Endothelial cell (in vitro differentiated cells): ENCODE results near the gene HPS3. TPM values are rescaled to one million over a fixed set of nuclear protein-coding genes. Genes with fewer than 3 reads are reported as not detected.

Experiments used
- DNase-seq: peaks from one replicate; pipeline ENCODE4 v3.0.0; 2021; ENCODE audit warnings: low spot score
- H3K27ac Mint-ChIP-seq: one replicate; pipeline ENCODE4 v1.8.0; 2021; ENCODE audit warnings: mixed read lengths, inconsistent platforms; ENCODE audit not compliant: unreplicated experiment
- H3K27me3 Mint-ChIP-seq: one replicate; pipeline ENCODE4 v1.8.0; 2021; ENCODE audit warnings: mild to moderate bottlenecking, moderate library complexity, mixed read lengths, inconsistent platforms; ENCODE audit not compliant: unreplicated experiment
- H3K36me3 Mint-ChIP-seq: one replicate; pipeline ENCODE4 v1.8.0; 2021; ENCODE audit warnings: mild to moderate bottlenecking, low read depth, mixed read lengths, inconsistent platforms; ENCODE audit not compliant: unreplicated experiment
- H3K4me1 Mint-ChIP-seq: one replicate; pipeline ENCODE4 v1.8.0; 2021; ENCODE audit warnings: mild to moderate bottlenecking, mixed read lengths, inconsistent platforms; ENCODE audit not compliant: unreplicated experiment
- H3K4me3 Mint-ChIP-seq: one replicate; pipeline ENCODE4 v1.8.0; 2021; ENCODE audit warnings: mild to moderate bottlenecking, mixed read lengths, inconsistent platforms; ENCODE audit not compliant: unreplicated experiment
- H3K9me3 Mint-ChIP-seq: one replicate; pipeline ENCODE4 v1.8.0; 2021; ENCODE audit warnings: mixed read lengths, inconsistent platforms; ENCODE audit not compliant: unreplicated experiment
- CTCF ChIP-seq: fragments of 200-600 bp; sonication (generic); IDR thresholded peaks from one replicate; pipeline ENCODE4 v1.5.0; 2021; ENCODE audit warnings: antibody characterized with exemption; ENCODE audit not compliant: unreplicated experiment
- long read RNA-seq: library from polyadenylated mRNA; unstranded; transcript quantifications from one replicate; pipeline ENCODE4 v2.0.0, GENCODE V29; 2020; ENCODE audit not compliant: unreplicated experiment
- total RNA-seq: library from RNA; stranded (reverse); fragmentation: NEBNext Ultra II Directional; extraction: Animal tissue kit (Norgen Biotek cat#: 25700); gene quantifications from one replicate; pipeline ENCODE4 v1.2.1, GENCODE V29; 2021; ENCODE audit not compliant: unreplicated experiment

The HPS3 gene
- 18.8 TPM for total RNA-seq
- long read RNA-seq, full-length matches to known transcripts: 3 of 3 reads
- long read RNA-seq, partial matches to known transcripts: 0 of 3 reads
- long read RNA-seq, other reads (novel, unspliced or antisense): 0 of 3 reads

- Mint-ChIP-seq H3K9me3 (no peaks in the 10 kb centered on the region), H3K36me3 (no peaks in the 10 kb centered on the region), H3K4me3 (peak within 1 kb of the TSS; percentile 97), H3K27me3 (peaks cover 3% of the 10 kb centered on the region), H3K4me1 (peaks cover 13% of the 10 kb centered on the region), H3K27ac (peak within 1 kb of the TSS; percentile 76)
- DNase-seq: peak; percentile 83
- TF ChIP-seq CTCF: no peak
Observed at GRCh38 chr3:149129326-149130205, at the start of gene HPS3. Gene HPS3 (plus strand): TSS chr3:149129638. CDS start chr3:149129724, 86 bp downstream.

GRCh38 chr3:149080011-149080698 lies 49.3 kb upstream of the HPS3 start:
- H3K4me3 Mint-ChIP-seq: no peak overlapping the region
- DNase-seq: no peak
- H3K27me3 Mint-ChIP-seq: no peaks in the 10 kb centered on the region
- no peak for TF ChIP-seq CTCF
- no peaks in the 10 kb centered on the region for H3K9me3 Mint-ChIP-seq
- no peaks in the 10 kb centered on the region for H3K36me3 Mint-ChIP-seq
- no peaks in the 10 kb centered on the region for H3K4me1 Mint-ChIP-seq
- H3K27ac Mint-ChIP-seq: no peak overlapping the region

- Mint-ChIP-seq H3K4me1 (no peaks in the 10 kb centered on the region), H3K9me3 (no peaks in the 10 kb centered on the region), H3K27ac (no peak overlapping the region), H3K36me3 (no peaks in the 10 kb centered on the region), H3K27me3 (no peaks in the 10 kb centered on the region), H3K4me3 (no peak overlapping the region)
- no peak for DNase-seq
- no peak for TF ChIP-seq CTCF
Observed at GRCh38 chr3:149080699-149081091, 48.7 kb upstream of the HPS3 start.

- no peaks in the 10 kb centered on the region for H3K36me3 Mint-ChIP-seq
- no peaks in the 10 kb centered on the region for H3K9me3 Mint-ChIP-seq
- no peak overlapping the region for H3K4me3 Mint-ChIP-seq
- H3K4me1 Mint-ChIP-seq: no peaks in the 10 kb centered on the region
- TF ChIP-seq CTCF: no peak
- no peaks in the 10 kb centered on the region for H3K27me3 Mint-ChIP-seq
- no peak overlapping the region for H3K27ac Mint-ChIP-seq
- DNase-seq: no peak
Observed at GRCh38 chr3:149081772-149082171, 47.7 kb upstream of the HPS3 start.
